B cell (primary cell): ENCODE results near the gene KIF13A.
"Not testable (repeated sequence)": the region's sequence is repeated elsewhere in the genome, so short reads cannot be mapped to it uniquely, and the experiment has no call there.

Experiments
- EZH2 ChIP-seq: IDR thresholded peaks from 2 replicates; pipeline ENCODE4 v1.6.1; 2012; ENCODE audit warnings: borderline replicate concordance, low read depth, mild to moderate bottlenecking, moderate library complexity, low read length; ENCODE audit not compliant: insufficient read depth, poor library complexity, severe bottlenecking
- TF ChIP-seq, protein P1 (sequence below): fragments of 200-600 bp; IDR thresholded peaks from one replicate; pipeline ENCODE4 v1.8.0; 2022; ENCODE audit warnings: antibody characterized with exemption, mild to moderate bottlenecking

GRCh38 chr6:17911656-17912055 is 75.8 kb downstream of the KIF13A start:
- TF ChIP-seq, protein P1, sequence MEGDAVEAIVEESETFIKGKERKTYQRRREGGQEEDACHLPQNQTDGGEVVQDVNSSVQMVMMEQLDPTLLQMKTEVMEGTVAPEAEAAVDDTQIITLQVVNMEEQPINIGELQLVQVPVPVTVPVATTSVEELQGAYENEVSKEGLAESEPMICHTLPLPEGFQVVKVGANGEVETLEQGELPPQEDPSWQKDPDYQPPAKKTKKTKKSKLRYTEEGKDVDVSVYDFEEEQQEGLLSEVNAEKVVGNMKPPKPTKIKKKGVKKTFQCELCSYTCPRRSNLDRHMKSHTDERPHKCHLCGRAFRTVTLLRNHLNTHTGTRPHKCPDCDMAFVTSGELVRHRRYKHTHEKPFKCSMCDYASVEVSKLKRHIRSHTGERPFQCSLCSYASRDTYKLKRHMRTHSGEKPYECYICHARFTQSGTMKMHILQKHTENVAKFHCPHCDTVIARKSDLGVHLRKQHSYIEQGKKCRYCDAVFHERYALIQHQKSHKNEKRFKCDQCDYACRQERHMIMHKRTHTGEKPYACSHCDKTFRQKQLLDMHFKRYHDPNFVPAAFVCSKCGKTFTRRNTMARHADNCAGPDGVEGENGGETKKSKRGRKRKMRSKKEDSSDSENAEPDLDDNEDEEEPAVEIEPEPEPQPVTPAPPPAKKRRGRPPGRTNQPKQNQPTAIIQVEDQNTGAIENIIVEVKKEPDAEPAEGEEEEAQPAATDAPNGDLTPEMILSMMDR = not testable (repeated sequence)
- TF ChIP-seq EZH2 = not testable (repeated sequence)
